ENCODE measurements around the gene VDAC1.

VDAC1 gene

GRCh38 chr5:134008266-134008749 is 3.5 kb upstream of the VDAC1 start:
- no peak overlapping the region for H3K27ac ChIP-seq (replicated peaks)

GRCh38 chr5:134007581-134008265 is 2.9 kb upstream of the VDAC1 start:
- Histone ChIP-seq H3K4me3 (replicated peaks; ENCODE audit: insufficient read depth, low read length) (no peak overlapping the region), H3K27ac (replicated peaks) (no peak overlapping the region), H3K27me3 (ENCODE audit: insufficient read depth, poor library complexity, severe bottlenecking) (no peaks in the 10 kb centered on the region)
- no peak for TF ChIP-seq GABPA (IDR thresholded peaks at IDR 0.05; ENCODE audit: low read depth)
- TF ChIP-seq, protein P1, sequence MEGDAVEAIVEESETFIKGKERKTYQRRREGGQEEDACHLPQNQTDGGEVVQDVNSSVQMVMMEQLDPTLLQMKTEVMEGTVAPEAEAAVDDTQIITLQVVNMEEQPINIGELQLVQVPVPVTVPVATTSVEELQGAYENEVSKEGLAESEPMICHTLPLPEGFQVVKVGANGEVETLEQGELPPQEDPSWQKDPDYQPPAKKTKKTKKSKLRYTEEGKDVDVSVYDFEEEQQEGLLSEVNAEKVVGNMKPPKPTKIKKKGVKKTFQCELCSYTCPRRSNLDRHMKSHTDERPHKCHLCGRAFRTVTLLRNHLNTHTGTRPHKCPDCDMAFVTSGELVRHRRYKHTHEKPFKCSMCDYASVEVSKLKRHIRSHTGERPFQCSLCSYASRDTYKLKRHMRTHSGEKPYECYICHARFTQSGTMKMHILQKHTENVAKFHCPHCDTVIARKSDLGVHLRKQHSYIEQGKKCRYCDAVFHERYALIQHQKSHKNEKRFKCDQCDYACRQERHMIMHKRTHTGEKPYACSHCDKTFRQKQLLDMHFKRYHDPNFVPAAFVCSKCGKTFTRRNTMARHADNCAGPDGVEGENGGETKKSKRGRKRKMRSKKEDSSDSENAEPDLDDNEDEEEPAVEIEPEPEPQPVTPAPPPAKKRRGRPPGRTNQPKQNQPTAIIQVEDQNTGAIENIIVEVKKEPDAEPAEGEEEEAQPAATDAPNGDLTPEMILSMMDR (IDR thresholded peaks at IDR 0.05; ENCODE audit: insufficient read depth, low read length), result no peak
- TF ChIP-seq SPI1 (IDR thresholded peaks at IDR 0.05; ENCODE audit: borderline replicate concordance, low read depth), result no peak
- no peak for TF ChIP-seq REST (IDR thresholded peaks at IDR 0.05; ENCODE audit: insufficient replicate concordance, low read depth)
- no peak for TF ChIP-seq POLR2AphosphoS5 (IDR thresholded peaks at IDR 0.05; ENCODE audit: low read depth)
- DNase-seq (ENCODE audit: low read depth in 1 of 2, low spot score in 1 of 2), result no peak

More at GRCh38 chr5:134008266-134008749, 3.5 kb upstream of the VDAC1 start:
- Histone ChIP-seq H3K4me3 (replicated peaks; ENCODE audit: insufficient read depth, low read length) (no peak overlapping the region), H3K27me3 (ENCODE audit: insufficient read depth, poor library complexity, severe bottlenecking) (no peaks in the 10 kb centered on the region)
- TF ChIP-seq POLR2AphosphoS5 (IDR thresholded peaks at IDR 0.05; ENCODE audit: low read depth) (no peak), GABPA (IDR thresholded peaks at IDR 0.05; ENCODE audit: low read depth) (no peak), SPI1 (IDR thresholded peaks at IDR 0.05; ENCODE audit: borderline replicate concordance, low read depth) (no peak), REST (IDR thresholded peaks at IDR 0.05; ENCODE audit: insufficient replicate concordance, low read depth) (no peak)
- TF ChIP-seq, protein P1 (IDR thresholded peaks at IDR 0.05; ENCODE audit: insufficient read depth, low read length), result no peak
- no peak for DNase-seq (ENCODE audit: low read depth in 1 of 2, low spot score in 1 of 2)

- no peak for DNase-seq (ENCODE audit: low read depth in 1 of 2, low spot score in 1 of 2)
- no peaks in the 10 kb centered on the region for H3K27me3 ChIP-seq (ENCODE audit: insufficient read depth, poor library complexity, severe bottlenecking)
- no peak overlapping the region for H3K27ac ChIP-seq (replicated peaks)
- H3K4me3 ChIP-seq (replicated peaks; ENCODE audit: insufficient read depth, low read length), result no peak overlapping the region
- TF ChIP-seq, protein P1 (IDR thresholded peaks at IDR 0.05; ENCODE audit: insufficient read depth, low read length), result no peak
- no peak for TF ChIP-seq POLR2AphosphoS5 (IDR thresholded peaks at IDR 0.05; ENCODE audit: low read depth)
- TF ChIP-seq GABPA (IDR thresholded peaks at IDR 0.05; ENCODE audit: low read depth), result no peak
- TF ChIP-seq REST (IDR thresholded peaks at IDR 0.05; ENCODE audit: insufficient replicate concordance, low read depth), result no peak
- TF ChIP-seq SPI1 (IDR thresholded peaks at IDR 0.05; ENCODE audit: borderline replicate concordance, low read depth), result no peak
These were observed 1.3 kb upstream of the VDAC1 start for GRCh38 chr5:134006115-134006514.

All from HL-60 (cell line).